ENCODE measurements around the gene UPP2.

GRCh38 chr2:158181171-158181570, 79.5 kb downstream of the UPP2 start:
- TF ChIP-seq CTCF (IDR thresholded peaks at IDR 0.05), result no peak
- no peak for TF ChIP-seq EZH2 (IDR thresholded peaks at IDR 0.05; ENCODE audit: borderline replicate concordance, insufficient read depth, low read depth, low read length, poor library complexity, severe bottlenecking)
